ENCODE data around the gene OR13F1. TPM values are rescaled to one million over a fixed set of nuclear protein-coding genes. Genes with fewer than 3 reads are reported as not detected.

OR13F1 gene
- polyA plus RNA-seq, 1 donor (not counting 4 experiments of a cell fraction or from before 2014, with no cell fraction given), result not detected

GRCh38 chr9:104536756-104537155, 32.7 kb downstream of the OR13F1 start, which contains the start of gene OR13C3:
Gene OR13C3 (minus strand): TSS chr9:104536856. CDS start chr9:104536723, 133 bp downstream.
- Histone ChIP-seq H3K9ac (ENCODE audit: control insufficient read depth, extremely low read depth, insufficient read depth, low read length) (no peak within 1 kb of the TSS), H3K27ac (ENCODE audit: control insufficient read depth, insufficient read depth, low read length) (no peak within 1 kb of the TSS), H3K79me2 (ENCODE audit: control insufficient read depth, insufficient read depth, low read length) (no peaks in the 10 kb centered on the region), H3K36me3 (ENCODE audit: control insufficient read depth in 2 of 2, extremely low read depth in 1 of 2, insufficient read depth in 2 of 2, low read length in 2 of 2) (no peaks in the 10 kb centered on the region), H3K4me3 (ENCODE audit: control insufficient read depth in 2 of 3, extremely low read depth in 1 of 3, insufficient read depth in 2 of 3, low read depth in 1 of 3, low read length in 3 of 3) (no peak within 1 kb of the TSS), H3K4me1 (ENCODE audit: control insufficient read depth, extremely low read depth, insufficient read depth, low read length) (no peaks in the 10 kb centered on the region), H3K9me3 (ENCODE audit: control insufficient read depth, low read depth, low read length) (no peaks in the 10 kb centered on the region), H3K9me1 (ENCODE audit: control insufficient read depth, extremely low read depth, insufficient read depth, low read length) (no peaks in the 10 kb centered on the region), H2AFZ (ENCODE audit: control insufficient read depth, low read length) (no peak within 1 kb of the TSS), H3K4me2 (ENCODE audit: control insufficient read depth, extremely low read depth, insufficient read depth, low read depth, low read length) (no peak within 1 kb of the TSS), H3K27me3 (ENCODE audit: control insufficient read depth, extremely low read depth, insufficient read depth, low read length) (no peaks in the 10 kb centered on the region), H4K20me1 (ENCODE audit: control insufficient read depth, extremely low read depth, insufficient read depth, low read length) (no peaks in the 10 kb centered on the region)
- FAIRE-seq (no peak), DNase-seq (ENCODE audit: low read depth, low spot score) (no peak)
- dilution Hi-C loops (cut with MboI; ENCODE audit: extremely low pct_ligation_motif_present, low sequenced_read_pairs), result no loop called here
- TF ChIP-seq EZH2 (IDR thresholded peaks at IDR 0.05; ENCODE audit: low read length) (no peak), CTCF (optimal IDR thresholded peaks at IDR 0.05 in 1 of 3, IDR thresholded peaks at IDR 0.05 in 1 of 3, conservative IDR thresholded peaks at IDR 0.05 in 1 of 3; ENCODE audit: extremely low read depth in 1 of 3, insufficient read depth in 2 of 3, low read length in 3 of 3) (no peak)

- no peak for TF ChIP-seq EZH2 (IDR thresholded peaks at IDR 0.05; ENCODE audit: low read length)
- FAIRE-seq (no peak), DNase-seq (ENCODE audit: low read depth, low spot score) (no peak)
- no peak overlapping the region for H3K27ac ChIP-seq (ENCODE audit: control insufficient read depth, insufficient read depth, low read length)
- no peaks in the 10 kb centered on the region for H3K36me3 ChIP-seq (ENCODE audit: control insufficient read depth in 2 of 2, extremely low read depth in 1 of 2, insufficient read depth in 2 of 2, low read length in 2 of 2)
- H3K9me1 ChIP-seq (ENCODE audit: control insufficient read depth, extremely low read depth, insufficient read depth, low read length), result no peaks in the 10 kb centered on the region
- H3K9ac ChIP-seq (ENCODE audit: control insufficient read depth, extremely low read depth, insufficient read depth, low read length), result no peak overlapping the region
- no peak overlapping the region for H3K4me2 ChIP-seq (ENCODE audit: control insufficient read depth, extremely low read depth, insufficient read depth, low read depth, low read length)
- no peak overlapping the region for H2AFZ ChIP-seq (ENCODE audit: control insufficient read depth, low read length)
- dilution Hi-C loops (cut with MboI; ENCODE audit: extremely low pct_ligation_motif_present, low sequenced_read_pairs), result no loop called here
- H3K9me3 ChIP-seq (ENCODE audit: control insufficient read depth, low read depth, low read length), result no peaks in the 10 kb centered on the region
- no peak overlapping the region for H3K4me3 ChIP-seq (ENCODE audit: control insufficient read depth in 2 of 3, extremely low read depth in 1 of 3, insufficient read depth in 2 of 3, low read depth in 1 of 3, low read length in 3 of 3)
- no peaks in the 10 kb centered on the region for H4K20me1 ChIP-seq (ENCODE audit: control insufficient read depth, extremely low read depth, insufficient read depth, low read length)
- no peaks in the 10 kb centered on the region for H3K4me1 ChIP-seq (ENCODE audit: control insufficient read depth, extremely low read depth, insufficient read depth, low read length)
- no peaks in the 10 kb centered on the region for H3K27me3 ChIP-seq (ENCODE audit: control insufficient read depth, extremely low read depth, insufficient read depth, low read length)
- no peaks in the 10 kb centered on the region for H3K79me2 ChIP-seq (ENCODE audit: control insufficient read depth, insufficient read depth, low read length)
These were observed 35.2 kb downstream of the OR13F1 start for GRCh38 chr9:104539275-104539674.

DNA sequence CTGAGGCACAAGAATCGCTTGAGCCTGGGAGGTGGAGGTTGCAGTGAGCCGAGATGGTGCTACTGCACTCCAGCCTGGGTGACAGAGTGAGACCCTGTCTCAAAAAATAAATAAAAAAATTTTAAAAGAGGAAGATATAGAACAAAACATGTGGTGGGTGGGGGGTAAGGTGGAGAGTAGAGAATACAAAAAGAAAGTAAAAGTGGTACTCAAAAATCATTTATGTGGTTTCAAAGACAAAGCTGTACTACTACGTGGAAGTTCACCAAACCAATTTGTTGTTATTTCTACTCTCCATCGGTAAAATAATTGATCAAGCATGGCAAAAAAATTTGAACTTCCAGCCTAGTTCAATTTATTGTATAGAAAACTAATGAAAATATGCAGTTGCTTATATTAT, 40.6 kb downstream of the OR13F1 start:
- Histone ChIP-seq H3K4me2 (ENCODE audit: control insufficient read depth, extremely low read depth, insufficient read depth, low read depth, low read length) (no peak overlapping the region), H3K27me3 (ENCODE audit: control insufficient read depth, extremely low read depth, insufficient read depth, low read length) (no peaks in the 10 kb centered on the region), H3K4me3 (ENCODE audit: control insufficient read depth in 2 of 3, extremely low read depth in 1 of 3, insufficient read depth in 2 of 3, low read depth in 1 of 3, low read length in 3 of 3) (no peak overlapping the region), H3K36me3 (ENCODE audit: control insufficient read depth in 2 of 2, extremely low read depth in 1 of 2, insufficient read depth in 2 of 2, low read length in 2 of 2) (no peaks in the 10 kb centered on the region), H3K9ac (ENCODE audit: control insufficient read depth, extremely low read depth, insufficient read depth, low read length) (no peak overlapping the region), H4K20me1 (ENCODE audit: control insufficient read depth, extremely low read depth, insufficient read depth, low read length) (no peaks in the 10 kb centered on the region), H3K27ac (ENCODE audit: control insufficient read depth, insufficient read depth, low read length) (no peak overlapping the region), H3K4me1 (ENCODE audit: control insufficient read depth, extremely low read depth, insufficient read depth, low read length) (no peaks in the 10 kb centered on the region), H3K9me3 (ENCODE audit: control insufficient read depth, low read depth, low read length) (no peaks in the 10 kb centered on the region), H2AFZ (ENCODE audit: control insufficient read depth, low read length) (no peak overlapping the region), H3K9me1 (ENCODE audit: control insufficient read depth, extremely low read depth, insufficient read depth, low read length) (no peaks in the 10 kb centered on the region), H3K79me2 (ENCODE audit: control insufficient read depth, insufficient read depth, low read length) (no peaks in the 10 kb centered on the region)
- no peak for TF ChIP-seq CTCF (optimal IDR thresholded peaks at IDR 0.05 in 1 of 3, IDR thresholded peaks at IDR 0.05 in 1 of 3, conservative IDR thresholded peaks at IDR 0.05 in 1 of 3; ENCODE audit: extremely low read depth in 1 of 3, insufficient read depth in 2 of 3, low read length in 3 of 3)
- no peak for TF ChIP-seq EZH2 (IDR thresholded peaks at IDR 0.05; ENCODE audit: low read length)
- no peak for DNase-seq (ENCODE audit: low read depth, low spot score)
- no peak for FAIRE-seq
- dilution Hi-C loops (cut with MboI; ENCODE audit: extremely low pct_ligation_motif_present, low sequenced_read_pairs), result no loop called here
